Ascending aorta (tissue), 2 donors: ENCODE results near the gene TASOR2. TPM values are rescaled to one million over a fixed set of nuclear protein-coding genes. Genes with fewer than 3 reads are reported as not detected.

ENCODE experiments used
- DNase-seq, 2 donors: peaks; one replicate each; pipeline ENCODE4 v3.0.0-alpha.2; 2019; ENCODE audit warnings: low spot score in 2 of 2
- H3K27ac ChIP-seq, 2 donors: fragments of 200-600 bp; sonication (generic); one replicate each; pipeline ENCODE4 v1.5.1; 2016 to 2017; ENCODE audit warnings: mild to moderate bottlenecking in 1 of 2
- H3K27me3 ChIP-seq: fragments of 200-600 bp; sonication (generic); one replicate; pipeline ENCODE4 v1.5.1; 2017
- H3K36me3 ChIP-seq, 2 donors: fragments of 200-600 bp; sonication (generic); one replicate each; pipeline ENCODE4 v1.5.1; 2016
- H3K4me1 ChIP-seq, 2 donors: fragments of 200-600 bp; sonication (generic); one replicate each; pipeline ENCODE4 v1.5.1; 2016 to 2017; ENCODE audit warnings: mild to moderate bottlenecking in 1 of 2
- H3K4me3 ChIP-seq, 2 donors: fragments of 200-600 bp; sonication (generic); one replicate each; pipeline ENCODE4 v1.5.1; 2016 to 2017; ENCODE audit warnings: mild to moderate bottlenecking in 1 of 2
- H3K9me3 ChIP-seq, 2 donors: fragments of 200-600 bp; sonication (generic); one replicate each; pipeline ENCODE4 v1.5.1; 2016
- intact Hi-C: fragments of 100-400 bp; cut with DNase I; formaldehyde crosslinking; loops from one replicate; pipeline ENCODE4 v1.15.1; 2023
- total RNA-seq: library from RNA; depleted of rRNA; stranded (reverse); fragments of >200 nt; gene quantifications from one replicate; pipeline ENCODE4 v1.1.0, GENCODE V29; 2016
- TF ChIP-seq, protein P1 (sequence below), 3 experiments: fragments of 200-600 bp in 2 of 3; fragments of 450-650 bp in 1 of 3; sonication (generic) in 2 of 3; IDR thresholded peaks; one replicate each; pipeline ENCODE4 v1.5.1; 2016 to 2019; ENCODE audit warnings: antibody characterized with exemption in 3 of 3, mild to moderate bottlenecking in 1 of 3, moderate library complexity in 1 of 3

Gene TASOR2
- total RNA-seq, 1 donor from 2014 or later = 12.2 TPM

DNA sequence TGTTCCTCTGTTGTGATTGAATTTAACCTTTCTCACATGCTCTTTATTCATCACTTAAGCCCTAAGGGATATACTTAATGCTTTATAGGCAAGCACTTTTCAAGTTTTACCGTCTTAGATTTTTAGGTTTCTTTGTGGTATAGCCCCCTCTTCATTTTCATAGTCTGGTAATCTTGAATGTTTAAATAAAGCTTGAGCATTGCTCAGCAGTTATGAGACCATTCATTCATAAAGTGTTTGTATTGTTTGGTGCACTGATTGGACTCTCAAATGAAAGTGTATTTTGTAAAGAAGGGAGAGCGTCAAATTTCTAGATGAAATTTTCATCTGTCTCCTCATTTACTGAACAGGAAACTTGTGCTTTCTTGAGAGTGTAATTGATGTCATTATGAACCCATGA is 25.2 kb downstream of the TASOR2 start:
- H3K27me3 ChIP-seq = no peaks in the 10 kb centered on the region
- TF ChIP-seq, protein P1, sequence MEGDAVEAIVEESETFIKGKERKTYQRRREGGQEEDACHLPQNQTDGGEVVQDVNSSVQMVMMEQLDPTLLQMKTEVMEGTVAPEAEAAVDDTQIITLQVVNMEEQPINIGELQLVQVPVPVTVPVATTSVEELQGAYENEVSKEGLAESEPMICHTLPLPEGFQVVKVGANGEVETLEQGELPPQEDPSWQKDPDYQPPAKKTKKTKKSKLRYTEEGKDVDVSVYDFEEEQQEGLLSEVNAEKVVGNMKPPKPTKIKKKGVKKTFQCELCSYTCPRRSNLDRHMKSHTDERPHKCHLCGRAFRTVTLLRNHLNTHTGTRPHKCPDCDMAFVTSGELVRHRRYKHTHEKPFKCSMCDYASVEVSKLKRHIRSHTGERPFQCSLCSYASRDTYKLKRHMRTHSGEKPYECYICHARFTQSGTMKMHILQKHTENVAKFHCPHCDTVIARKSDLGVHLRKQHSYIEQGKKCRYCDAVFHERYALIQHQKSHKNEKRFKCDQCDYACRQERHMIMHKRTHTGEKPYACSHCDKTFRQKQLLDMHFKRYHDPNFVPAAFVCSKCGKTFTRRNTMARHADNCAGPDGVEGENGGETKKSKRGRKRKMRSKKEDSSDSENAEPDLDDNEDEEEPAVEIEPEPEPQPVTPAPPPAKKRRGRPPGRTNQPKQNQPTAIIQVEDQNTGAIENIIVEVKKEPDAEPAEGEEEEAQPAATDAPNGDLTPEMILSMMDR (IDR thresholded peaks at IDR 0.05) = no peak
- H3K4me3 ChIP-seq = no peak overlapping the region
- no peaks in the 10 kb centered on the region for H3K36me3 ChIP-seq
- no peaks in the 10 kb centered on the region for H3K4me1 ChIP-seq
- H3K9me3 ChIP-seq = no peaks in the 10 kb centered on the region
- intact Hi-C loops = no loop called here
- no peak for DNase-seq
- no peak overlapping the region for H3K27ac ChIP-seq

- intact Hi-C loops = no loop called here
- Histone ChIP-seq H3K27ac (no peak overlapping the region), H3K4me3 (peak overlapping the region in 1 of 2 donors; percentile 20), H3K27me3 (no peaks in the 10 kb centered on the region), H3K9me3 (no peaks in the 10 kb centered on the region), H3K36me3 (no peaks in the 10 kb centered on the region), H3K4me1 (no peaks in the 10 kb centered on the region)
- TF ChIP-seq, protein P1 (IDR thresholded peaks at IDR 0.05) = no peak
- no peak for DNase-seq
Observed at GRCh38 chr10:5710859-5711258, 26.2 kb downstream of the TASOR2 start.

- no peaks in the 10 kb centered on the region for H3K9me3 ChIP-seq
- H3K4me1 ChIP-seq = no peaks in the 10 kb centered on the region
- TF ChIP-seq, protein P1 (IDR thresholded peaks at IDR 0.05) = no peak
- H3K36me3 ChIP-seq = no peaks in the 10 kb centered on the region
- H3K27me3 ChIP-seq = no peaks in the 10 kb centered on the region
- no peak overlapping the region for H3K27ac ChIP-seq
- intact Hi-C loops = no loop called here
- H3K4me3 ChIP-seq = no peak overlapping the region
- no peak for DNase-seq
Observed at GRCh38 chr10:5711642-5712041, 27.0 kb downstream of the TASOR2 start.

GRCh38 chr10:5719546-5719945 is 34.9 kb downstream of the TASOR2 start:
- Histone ChIP-seq H3K9me3 (no peaks in the 10 kb centered on the region), H3K27me3 (no peaks in the 10 kb centered on the region), H3K27ac (no peak overlapping the region), H3K4me3 (no peak overlapping the region), H3K4me1 (no peaks in the 10 kb centered on the region), H3K36me3 (peaks cover 0 to 24% of the 10 kb centered on the region in 2 donors)
- intact Hi-C loops = no loop called here
- TF ChIP-seq, protein P1 (IDR thresholded peaks at IDR 0.05) = no peak
- no peak for DNase-seq

DNA sequence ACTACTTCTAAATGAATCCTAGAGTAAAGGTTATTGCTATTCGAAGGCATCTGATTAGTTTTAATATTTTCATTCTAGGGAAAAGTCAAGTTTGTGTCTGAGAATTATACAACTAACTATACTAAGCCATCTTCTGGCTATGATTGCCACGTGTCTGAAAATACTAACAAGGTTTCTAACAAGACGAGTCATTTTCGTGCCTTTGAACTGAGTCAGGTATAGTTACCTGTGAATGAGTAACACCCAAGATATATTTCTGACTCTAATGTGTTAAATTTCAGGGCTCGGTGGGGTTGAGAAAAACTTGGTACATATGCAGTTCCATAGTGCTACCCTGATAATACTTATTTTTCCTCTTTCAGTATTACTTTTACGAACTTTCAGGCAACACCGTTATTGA is 35.5 kb downstream of the TASOR2 start:
- DNase-seq = no peak
- TF ChIP-seq, protein P1 (IDR thresholded peaks at IDR 0.05) = no peak
- Histone ChIP-seq H3K36me3 (peaks cover 2 to 28% of the 10 kb centered on the region in 2 donors), H3K4me1 (no peaks in the 10 kb centered on the region), H3K9me3 (no peaks in the 10 kb centered on the region), H3K4me3 (no peak overlapping the region), H3K27ac (no peak overlapping the region), H3K27me3 (no peaks in the 10 kb centered on the region)
- intact Hi-C loops = no loop called here

DNA sequence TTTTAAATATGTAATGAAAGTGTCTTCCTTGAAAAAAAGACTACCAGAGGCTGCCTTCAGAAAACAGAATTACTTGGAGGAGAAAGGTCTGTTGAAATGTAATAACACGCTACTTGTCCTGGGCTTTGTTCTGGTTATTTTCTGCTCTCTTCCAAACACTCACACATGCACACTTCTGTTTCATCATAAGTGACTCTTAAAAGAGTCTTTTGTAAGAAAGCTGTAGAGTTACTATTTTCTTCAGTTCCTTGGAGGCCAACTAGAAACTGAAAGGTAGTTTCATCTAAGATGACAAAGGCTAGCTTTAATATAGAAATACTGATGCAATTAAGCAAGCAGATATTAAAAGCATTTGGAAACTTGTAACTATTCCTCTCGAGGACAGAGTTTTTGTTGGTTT is 39.1 kb downstream of the TASOR2 start:
- Histone ChIP-seq H3K27me3 (no peaks in the 10 kb centered on the region), H3K36me3 (peaks cover 2 to 39% of the 10 kb centered on the region in 2 donors), H3K4me3 (no peak overlapping the region), H3K27ac (no peak overlapping the region), H3K9me3 (no peaks in the 10 kb centered on the region), H3K4me1 (no peaks in the 10 kb centered on the region)
- TF ChIP-seq, protein P1 (IDR thresholded peaks at IDR 0.05) = no peak
- no peak for DNase-seq
- intact Hi-C loops = no loop called here
